ENCODE measurements around the gene CCSER1. TPM values are rescaled to one million over a fixed set of nuclear protein-coding genes. Genes with fewer than 3 reads are reported as not detected.
"Not testable (repeated sequence)": the region's sequence is repeated elsewhere in the genome, so short reads cannot be mapped to it uniquely, and the experiment has no call there.

Gene CCSER1
- total RNA-seq, 2 experiments from 2014 or later: not detected

DNA sequence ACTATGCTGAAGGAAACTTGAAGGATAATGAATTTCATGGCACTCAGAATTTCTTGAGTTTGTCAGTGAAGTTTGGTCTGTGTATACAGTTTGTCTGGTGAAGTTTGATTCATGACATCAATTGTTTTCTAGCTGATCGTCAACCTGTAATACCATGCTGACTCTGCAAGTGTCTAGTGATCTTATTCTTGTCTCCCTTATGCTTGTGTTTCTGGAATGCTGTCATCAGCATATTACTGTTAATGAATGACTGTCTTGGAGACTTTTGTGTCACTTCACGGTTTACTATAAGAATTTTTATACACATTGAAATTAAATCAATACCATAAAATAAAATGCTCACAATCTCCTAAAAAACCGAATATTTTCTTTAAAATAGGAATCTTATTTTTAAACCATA, 779.0 kb downstream of the CCSER1 start:
- no peak overlapping the region for H3K27ac Mint-ChIP-seq
- no peak for DNase-seq

GRCh38 chr4:90911724-90912434, 784.7 kb downstream of the CCSER1 start:
- H3K36me3 Mint-ChIP-seq (ENCODE audit: low read depth); H3K9me3 Mint-ChIP-seq (ENCODE audit: insufficient read depth); DNase-seq; H3K4me1 Mint-ChIP-seq (ENCODE audit: low read depth); H3K27me3 Mint-ChIP-seq (ENCODE audit: low read depth); H3K27ac Mint-ChIP-seq; POLR2A ChIA-PET; H3K4me3 Mint-ChIP-seq; ATAC-seq; CTCF ChIA-PET: not testable (repeated sequence)

More for the DNA sequence above, 779.0 kb downstream of the CCSER1 start:
- no peak for ATAC-seq
- Mint-ChIP-seq H3K36me3 (ENCODE audit: low read depth) (no peaks in the 10 kb centered on the region), H3K27me3 (ENCODE audit: low read depth) (no peaks in the 10 kb centered on the region), H3K4me1 (ENCODE audit: low read depth) (no peaks in the 10 kb centered on the region), H3K4me3 (no peak overlapping the region), H3K9me3 (ENCODE audit: insufficient read depth) (peaks cover under 1% of the 10 kb centered on the region)
- ChIA-PET CTCF (no interaction called here), POLR2A (no interaction called here)

DNA sequence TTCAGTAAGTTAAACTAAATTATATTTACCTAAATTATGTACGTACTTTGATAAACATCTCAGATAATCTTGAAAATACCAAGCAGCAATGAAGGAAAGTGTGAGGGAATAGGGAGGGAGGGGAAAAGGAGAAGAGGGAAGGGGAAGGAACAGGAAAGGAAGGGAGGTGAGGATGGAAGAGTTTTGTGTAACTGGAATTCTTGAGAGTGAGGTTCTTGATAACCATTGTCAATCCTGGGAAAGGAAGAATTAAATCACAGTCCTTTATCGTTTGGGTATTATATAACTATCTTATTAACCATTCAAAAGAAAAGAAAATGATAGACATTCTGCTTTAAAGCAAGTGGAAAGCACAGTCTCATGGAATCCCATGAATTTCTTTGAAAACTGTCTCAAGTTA, 795.0 kb downstream of the CCSER1 start:
- ATAC-seq (no peak), DNase-seq (no peak)
- Mint-ChIP-seq H3K27me3 (ENCODE audit: low read depth) (no peaks in the 10 kb centered on the region), H3K27ac (no peak overlapping the region), H3K4me1 (ENCODE audit: low read depth) (no peaks in the 10 kb centered on the region), H3K36me3 (ENCODE audit: low read depth) (no peaks in the 10 kb centered on the region), H3K4me3 (no peak overlapping the region), H3K9me3 (ENCODE audit: insufficient read depth) (no peaks in the 10 kb centered on the region)
- ChIA-PET CTCF (no interaction called here), POLR2A (no interaction called here)

DNA sequence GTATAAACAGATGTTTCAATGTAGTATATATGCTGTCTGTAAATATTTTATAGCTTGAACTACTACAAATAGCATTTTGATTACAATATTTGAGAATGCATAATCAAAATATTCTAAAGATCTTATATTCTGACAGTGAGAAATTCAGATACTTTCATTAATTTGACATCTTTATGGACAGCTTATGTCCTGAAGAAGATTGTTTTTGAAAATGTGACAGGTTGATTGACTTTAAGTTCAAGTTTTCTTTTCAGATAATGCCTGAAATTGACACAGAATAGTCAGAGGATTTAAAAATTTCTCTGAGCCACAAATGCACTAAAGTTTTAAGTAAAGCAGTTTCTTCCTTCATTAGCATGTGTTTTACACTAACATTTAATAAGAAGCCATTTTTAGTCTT, 799.8 kb downstream of the CCSER1 start:
- ChIA-PET POLR2A (no interaction called here), CTCF (no interaction called here)
- H3K4me3 Mint-ChIP-seq: no peak overlapping the region
- no peaks in the 10 kb centered on the region for H3K36me3 Mint-ChIP-seq (ENCODE audit: low read depth)
- no peak for DNase-seq
- no peak for ATAC-seq
- H3K9me3 Mint-ChIP-seq (ENCODE audit: insufficient read depth): no peaks in the 10 kb centered on the region
- H3K4me1 Mint-ChIP-seq (ENCODE audit: low read depth): no peaks in the 10 kb centered on the region
- no peak overlapping the region for H3K27ac Mint-ChIP-seq
- H3K27me3 Mint-ChIP-seq (ENCODE audit: low read depth): no peaks in the 10 kb centered on the region

GRCh38 chr4:90943311-90943710, 816.1 kb downstream of the CCSER1 start:
- ATAC-seq: no peak
- H3K9me3 Mint-ChIP-seq (ENCODE audit: insufficient read depth): no peaks in the 10 kb centered on the region
- DNase-seq: no peak
- no peak overlapping the region for H3K27ac Mint-ChIP-seq
- ChIA-PET CTCF (no interaction called here), POLR2A (no interaction called here)
- no peaks in the 10 kb centered on the region for H3K36me3 Mint-ChIP-seq (ENCODE audit: low read depth)
- H3K4me1 Mint-ChIP-seq (ENCODE audit: low read depth): no peaks in the 10 kb centered on the region
- H3K4me3 Mint-ChIP-seq: no peak overlapping the region
- no peaks in the 10 kb centered on the region for H3K27me3 Mint-ChIP-seq (ENCODE audit: low read depth)

- Mint-ChIP-seq H3K4me1 (ENCODE audit: low read depth) (no peaks in the 10 kb centered on the region), H3K9me3 (ENCODE audit: insufficient read depth) (no peaks in the 10 kb centered on the region), H3K36me3 (ENCODE audit: low read depth) (no peaks in the 10 kb centered on the region), H3K27ac (no peak overlapping the region), H3K27me3 (ENCODE audit: low read depth) (no peaks in the 10 kb centered on the region), H3K4me3 (no peak overlapping the region)
- ATAC-seq (no peak), DNase-seq (no peak)
- POLR2A ChIA-PET: no interaction called here
- CTCF ChIA-PET: no interaction called here
Measured at GRCh38 chr4:90946945-90947344, 819.8 kb downstream of the CCSER1 start.

DNA sequence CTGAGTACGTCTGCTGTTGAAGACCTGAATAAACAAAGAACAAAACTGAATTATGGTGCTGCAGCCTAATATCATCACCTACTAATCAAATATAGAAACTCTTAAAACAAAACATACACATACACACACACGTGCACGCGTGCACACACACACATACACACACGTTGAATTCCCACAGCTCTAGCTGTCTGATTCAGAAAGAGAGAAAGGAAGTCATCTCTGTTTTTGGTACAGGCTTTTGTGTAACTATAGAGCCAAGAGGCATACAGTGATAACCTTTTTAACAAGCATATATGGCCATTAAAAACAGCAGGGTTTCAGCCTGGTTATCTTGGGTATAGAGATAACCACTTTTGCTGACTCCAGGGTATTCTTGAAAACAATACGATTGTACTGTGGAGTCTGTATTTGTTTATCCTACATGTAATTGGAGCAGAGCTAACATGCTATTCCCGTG, 823.2 kb downstream of the CCSER1 start:
- Mint-ChIP-seq H3K27ac (no peak overlapping the region), H3K9me3 (ENCODE audit: insufficient read depth) (no peaks in the 10 kb centered on the region), H3K4me3 (no peak overlapping the region), H3K27me3 (ENCODE audit: low read depth) (no peaks in the 10 kb centered on the region), H3K4me1 (ENCODE audit: low read depth) (no peaks in the 10 kb centered on the region), H3K36me3 (ENCODE audit: low read depth) (no peaks in the 10 kb centered on the region)
- CTCF ChIA-PET: no interaction called here
- POLR2A ChIA-PET: no interaction called here
- DNase-seq (no peak), ATAC-seq (no peak)

DNA sequence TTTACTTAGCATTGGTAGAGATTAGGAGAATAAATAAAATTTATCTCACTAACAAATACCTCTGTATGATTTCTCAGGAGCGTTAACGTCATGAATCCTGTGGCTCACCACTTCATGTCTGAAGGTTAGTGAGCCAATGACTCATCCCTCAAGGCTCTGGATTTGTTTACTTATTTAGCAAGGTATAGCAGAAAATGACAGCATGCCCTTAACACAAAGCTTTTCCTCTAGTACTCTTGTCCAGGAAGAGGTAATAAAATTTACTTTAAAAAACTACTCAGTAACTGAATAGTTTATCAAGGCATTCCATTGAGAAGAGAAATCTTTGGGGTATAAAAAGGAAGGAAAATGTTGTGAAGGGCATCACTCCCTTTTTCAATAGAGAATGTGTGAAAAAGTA, 823.8 kb downstream of the CCSER1 start:
- Mint-ChIP-seq H3K4me1 (ENCODE audit: low read depth) (no peaks in the 10 kb centered on the region), H3K9me3 (ENCODE audit: insufficient read depth) (no peaks in the 10 kb centered on the region), H3K27me3 (ENCODE audit: low read depth) (no peaks in the 10 kb centered on the region), H3K36me3 (ENCODE audit: low read depth) (no peaks in the 10 kb centered on the region), H3K4me3 (no peak overlapping the region), H3K27ac (no peak overlapping the region)
- no peak for ATAC-seq
- CTCF ChIA-PET: no interaction called here
- DNase-seq: no peak
- POLR2A ChIA-PET: no interaction called here

DNA sequence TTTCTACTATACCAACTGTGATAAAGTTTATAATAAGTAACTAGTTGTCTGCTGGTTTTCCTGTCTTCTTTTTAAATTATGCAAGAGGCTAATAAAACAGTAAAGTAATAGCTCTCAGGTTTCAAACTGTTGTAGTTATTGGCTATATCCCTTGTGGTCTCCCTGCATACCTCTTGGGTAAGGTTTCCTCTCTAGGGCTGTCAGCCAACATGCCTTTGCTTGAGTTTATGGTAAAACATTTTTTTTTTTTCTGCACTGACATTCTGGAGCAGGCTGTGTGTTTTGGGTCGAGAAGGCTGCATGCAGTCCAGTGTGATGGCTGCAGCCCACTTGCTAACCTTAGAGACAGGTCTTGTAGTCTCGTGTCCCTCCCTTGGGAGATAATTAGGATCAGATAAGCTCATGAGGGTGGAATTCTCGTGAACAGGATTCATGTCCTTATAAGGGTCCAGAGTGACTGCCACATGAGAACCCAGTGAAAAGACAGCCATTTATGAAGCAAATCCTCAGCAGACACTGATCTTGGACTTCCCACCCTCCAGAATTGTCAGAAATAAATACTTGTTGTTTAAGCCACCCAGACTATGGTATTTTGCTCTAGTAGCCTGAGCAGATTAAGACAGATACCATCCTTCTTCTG, 831.2 kb downstream of the CCSER1 start:
- no peaks in the 10 kb centered on the region for H3K27me3 Mint-ChIP-seq (ENCODE audit: low read depth)
- POLR2A ChIA-PET: no interaction called here
- H3K36me3 Mint-ChIP-seq (ENCODE audit: low read depth): no peaks in the 10 kb centered on the region
- no peaks in the 10 kb centered on the region for H3K9me3 Mint-ChIP-seq (ENCODE audit: insufficient read depth)
- no peak overlapping the region for H3K4me3 Mint-ChIP-seq
- ATAC-seq (no peak), DNase-seq (no peak)
- no peaks in the 10 kb centered on the region for H3K4me1 Mint-ChIP-seq (ENCODE audit: low read depth)
- H3K27ac Mint-ChIP-seq: no peak overlapping the region
- CTCF ChIA-PET: no interaction called here

DNA sequence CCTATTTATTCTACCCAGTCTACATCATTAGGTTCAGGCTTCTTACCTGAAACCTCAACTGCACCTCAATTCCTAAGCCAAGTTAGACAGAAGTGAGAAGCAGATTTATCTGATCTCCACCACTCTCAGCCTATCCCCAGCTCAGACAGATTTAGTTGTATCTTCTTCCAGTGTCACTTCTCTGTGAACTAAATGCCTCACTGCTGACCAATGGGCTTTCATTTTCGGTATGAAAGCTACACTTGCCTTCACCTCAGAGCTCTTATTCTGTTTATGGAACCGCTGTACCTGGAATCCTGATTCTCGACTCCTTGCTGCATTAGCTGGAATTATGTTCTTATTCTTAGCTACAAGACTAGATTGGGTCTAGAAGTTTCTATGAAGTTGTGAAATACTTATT, 833.2 kb downstream of the CCSER1 start:
- H3K27me3 Mint-ChIP-seq (ENCODE audit: low read depth): no peaks in the 10 kb centered on the region
- no peaks in the 10 kb centered on the region for H3K9me3 Mint-ChIP-seq (ENCODE audit: insufficient read depth)
- H3K27ac Mint-ChIP-seq: no peak overlapping the region
- ATAC-seq (no peak), DNase-seq (no peak)
- ChIA-PET CTCF (no interaction called here), POLR2A (no interaction called here)
- H3K4me3 Mint-ChIP-seq: no peak overlapping the region
- no peaks in the 10 kb centered on the region for H3K36me3 Mint-ChIP-seq (ENCODE audit: low read depth)
- no peaks in the 10 kb centered on the region for H3K4me1 Mint-ChIP-seq (ENCODE audit: low read depth)

DNA sequence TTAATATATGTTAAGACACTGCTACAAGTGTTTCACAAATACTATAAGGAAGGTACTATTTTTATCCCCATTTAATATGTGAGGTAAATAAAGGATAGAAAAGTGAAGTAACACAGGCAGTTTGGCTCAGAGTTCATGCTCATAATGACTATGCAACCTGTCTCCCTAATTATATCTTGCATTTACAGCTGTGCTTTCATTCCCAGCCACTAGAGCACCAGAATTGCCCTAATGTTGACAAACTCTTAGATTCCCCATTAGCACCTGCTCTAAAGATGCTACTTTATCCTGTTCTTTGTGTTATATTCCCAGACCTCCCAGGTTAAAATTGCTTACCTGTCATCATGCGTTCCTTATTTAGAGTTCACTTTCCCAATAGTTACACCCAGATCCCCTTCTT, 833.6 kb downstream of the CCSER1 start:
- Mint-ChIP-seq H3K4me3 (no peak overlapping the region), H3K4me1 (ENCODE audit: low read depth) (no peaks in the 10 kb centered on the region), H3K27me3 (ENCODE audit: low read depth) (no peaks in the 10 kb centered on the region), H3K36me3 (ENCODE audit: low read depth) (no peaks in the 10 kb centered on the region), H3K9me3 (ENCODE audit: insufficient read depth) (no peaks in the 10 kb centered on the region), H3K27ac (no peak overlapping the region)
- CTCF ChIA-PET: no interaction called here
- no peak for DNase-seq
- POLR2A ChIA-PET: no interaction called here
- no peak for ATAC-seq

- H3K27me3 Mint-ChIP-seq (ENCODE audit: low read depth): no peaks in the 10 kb centered on the region
- H3K36me3 Mint-ChIP-seq (ENCODE audit: low read depth): no peaks in the 10 kb centered on the region
- H3K9me3 Mint-ChIP-seq (ENCODE audit: insufficient read depth): peaks cover 20% of the 10 kb centered on the region
- H3K27ac Mint-ChIP-seq: no peak overlapping the region
- ChIA-PET POLR2A (no interaction called here), CTCF (no interaction called here)
- H3K4me3 Mint-ChIP-seq: no peak overlapping the region
- DNase-seq (no peak), ATAC-seq (no peak)
- H3K4me1 Mint-ChIP-seq (ENCODE audit: low read depth): no peaks in the 10 kb centered on the region
Measured at GRCh38 chr4:90970021-90970420, 842.8 kb downstream of the CCSER1 start.

DNA sequence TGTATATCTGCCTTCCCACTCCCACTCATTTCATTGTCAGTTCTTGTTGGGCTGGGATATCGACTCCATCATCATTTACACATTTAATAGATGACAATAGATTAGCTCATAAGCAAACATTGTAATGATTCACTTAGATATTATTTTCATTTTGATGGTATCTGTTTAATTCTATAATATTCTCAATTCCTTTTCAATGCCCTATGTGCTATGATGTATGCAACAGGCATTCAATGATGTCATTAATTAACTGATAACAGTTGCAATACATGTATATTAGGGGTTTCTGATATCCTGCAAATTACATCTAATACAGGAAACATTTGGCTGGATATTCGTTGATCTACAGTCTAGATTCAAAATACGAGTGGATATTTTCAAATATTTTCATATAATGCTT, 850.5 kb downstream of the CCSER1 start:
- Mint-ChIP-seq H3K27me3 (ENCODE audit: low read depth) (no peaks in the 10 kb centered on the region), H3K4me1 (ENCODE audit: low read depth) (no peaks in the 10 kb centered on the region)

More for the DNA sequence above, 850.5 kb downstream of the CCSER1 start:
- Mint-ChIP-seq H3K4me3 (no peak overlapping the region), H3K9me3 (ENCODE audit: insufficient read depth) (peaks cover 3% of the 10 kb centered on the region), H3K36me3 (ENCODE audit: low read depth) (no peaks in the 10 kb centered on the region), H3K27ac (no peak overlapping the region)
- DNase-seq (no peak), ATAC-seq (no peak)
- POLR2A ChIA-PET: no interaction called here
- CTCF ChIA-PET: no interaction called here

Measured in activated CD8-positive, alpha-beta T cell treated with anti-CD3 and anti-CD28 coated beads, Interleukin-2, amount 10 ng/mL, durations not matched to agents 7 days and 5 days (primary cell).